ENCODE results near the gene SLC25A26. TPM values are rescaled to one million over a fixed set of nuclear protein-coding genes. Genes with fewer than 3 reads are reported as not detected.
A peak's percentile ranks its signal among the peaks of the same experiment; 100 is the strongest.

SLC25A26 gene
- total RNA-seq, 1 donor from 2014 or later: 18.0 TPM

GRCh38 chr3:66312039-66312438 lies 91.2 kb downstream of the SLC25A26 start:
- peak; percentile 28 for ATAC-seq
- H3K4me3 ChIP-seq: no peak overlapping the region
- no peaks in the 10 kb centered on the region for H3K27me3 ChIP-seq
- intact Hi-C loops (cut with DNase I): no loop called here
- H3K9me3 ChIP-seq: peaks cover 4% of the 10 kb centered on the region
- no peak overlapping the region for H3K27ac ChIP-seq
- H3K4me1 ChIP-seq: no peaks in the 10 kb centered on the region
- TF ChIP-seq, protein P1, sequence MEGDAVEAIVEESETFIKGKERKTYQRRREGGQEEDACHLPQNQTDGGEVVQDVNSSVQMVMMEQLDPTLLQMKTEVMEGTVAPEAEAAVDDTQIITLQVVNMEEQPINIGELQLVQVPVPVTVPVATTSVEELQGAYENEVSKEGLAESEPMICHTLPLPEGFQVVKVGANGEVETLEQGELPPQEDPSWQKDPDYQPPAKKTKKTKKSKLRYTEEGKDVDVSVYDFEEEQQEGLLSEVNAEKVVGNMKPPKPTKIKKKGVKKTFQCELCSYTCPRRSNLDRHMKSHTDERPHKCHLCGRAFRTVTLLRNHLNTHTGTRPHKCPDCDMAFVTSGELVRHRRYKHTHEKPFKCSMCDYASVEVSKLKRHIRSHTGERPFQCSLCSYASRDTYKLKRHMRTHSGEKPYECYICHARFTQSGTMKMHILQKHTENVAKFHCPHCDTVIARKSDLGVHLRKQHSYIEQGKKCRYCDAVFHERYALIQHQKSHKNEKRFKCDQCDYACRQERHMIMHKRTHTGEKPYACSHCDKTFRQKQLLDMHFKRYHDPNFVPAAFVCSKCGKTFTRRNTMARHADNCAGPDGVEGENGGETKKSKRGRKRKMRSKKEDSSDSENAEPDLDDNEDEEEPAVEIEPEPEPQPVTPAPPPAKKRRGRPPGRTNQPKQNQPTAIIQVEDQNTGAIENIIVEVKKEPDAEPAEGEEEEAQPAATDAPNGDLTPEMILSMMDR (IDR thresholded peaks at IDR 0.05): no peak
- DNase-seq: no peak
- no peaks in the 10 kb centered on the region for H3K36me3 ChIP-seq

DNA sequence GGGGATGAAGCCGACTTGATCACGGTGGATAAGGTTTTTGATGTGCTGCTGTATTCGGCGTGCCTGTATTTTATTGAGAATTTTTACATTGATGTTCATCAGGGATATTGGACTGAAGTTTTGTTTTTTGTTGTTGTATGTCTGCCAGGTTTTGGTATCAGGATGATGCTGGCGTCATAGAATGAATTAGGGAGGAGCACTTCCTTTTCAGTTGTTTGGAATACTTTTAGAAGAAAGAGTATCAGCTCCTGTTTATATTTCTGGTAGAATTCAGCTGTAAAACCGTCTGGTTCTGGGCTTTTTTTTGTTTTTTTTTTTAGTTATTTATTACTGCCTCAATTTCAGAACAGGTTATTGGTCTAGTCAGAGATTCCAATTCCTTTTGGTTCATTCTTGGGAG lies 93.7 kb downstream of the SLC25A26 start:
- TF ChIP-seq, protein P1 (IDR thresholded peaks at IDR 0.05): no peak
- no peaks in the 10 kb centered on the region for H3K4me1 ChIP-seq
- H3K4me3 ChIP-seq: no peak overlapping the region
- no peaks in the 10 kb centered on the region for H3K27me3 ChIP-seq
- no peaks in the 10 kb centered on the region for H3K36me3 ChIP-seq
- intact Hi-C loops (cut with DNase I): no loop called here
- ATAC-seq: no peak
- H3K9me3 ChIP-seq: peaks cover 4% of the 10 kb centered on the region
- H3K27ac ChIP-seq: no peak overlapping the region
- DNase-seq: no peak

GRCh38 chr3:66317750-66318376 lies 97.1 kb downstream of the SLC25A26 start:
- no peak for ATAC-seq
- Histone ChIP-seq H3K36me3 (no peaks in the 10 kb centered on the region), H3K9me3 (no peaks in the 10 kb centered on the region), H3K4me3 (no peak overlapping the region), H3K27me3 (no peaks in the 10 kb centered on the region), H3K4me1 (no peaks in the 10 kb centered on the region), H3K27ac (no peak overlapping the region)
- TF ChIP-seq, protein P1 (IDR thresholded peaks at IDR 0.05): no peak
- intact Hi-C loops (cut with DNase I): no loop called here
- DNase-seq: no peak

DNA sequence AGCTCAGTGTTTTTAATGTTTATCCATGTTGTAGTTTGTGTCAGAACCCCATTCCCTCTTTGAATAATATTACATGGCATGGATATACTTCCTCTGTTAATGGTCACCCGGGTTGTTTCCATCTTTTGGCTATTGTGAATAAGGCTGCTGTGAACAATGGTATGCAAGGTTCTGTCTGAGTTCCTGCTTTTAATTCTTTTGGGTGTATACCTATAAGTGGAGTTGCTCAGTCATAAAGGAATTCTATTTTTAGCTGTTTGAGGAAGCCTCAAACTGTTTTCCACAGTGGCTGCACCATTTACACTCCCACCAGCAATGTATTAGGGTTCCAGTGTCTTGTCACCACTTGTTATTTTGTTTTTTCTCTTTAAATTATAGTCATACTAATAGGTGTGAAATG lies 99.6 kb downstream of the SLC25A26 start:
- Histone ChIP-seq H3K36me3 (no peaks in the 10 kb centered on the region), H3K4me3 (no peak overlapping the region), H3K4me1 (no peaks in the 10 kb centered on the region), H3K27ac (no peak overlapping the region), H3K27me3 (no peaks in the 10 kb centered on the region), H3K9me3 (no peaks in the 10 kb centered on the region)
- intact Hi-C loops (cut with DNase I): no loop called here
- no peak for ATAC-seq
- DNase-seq: no peak
- TF ChIP-seq, protein P1 (IDR thresholded peaks at IDR 0.05): no peak

DNA sequence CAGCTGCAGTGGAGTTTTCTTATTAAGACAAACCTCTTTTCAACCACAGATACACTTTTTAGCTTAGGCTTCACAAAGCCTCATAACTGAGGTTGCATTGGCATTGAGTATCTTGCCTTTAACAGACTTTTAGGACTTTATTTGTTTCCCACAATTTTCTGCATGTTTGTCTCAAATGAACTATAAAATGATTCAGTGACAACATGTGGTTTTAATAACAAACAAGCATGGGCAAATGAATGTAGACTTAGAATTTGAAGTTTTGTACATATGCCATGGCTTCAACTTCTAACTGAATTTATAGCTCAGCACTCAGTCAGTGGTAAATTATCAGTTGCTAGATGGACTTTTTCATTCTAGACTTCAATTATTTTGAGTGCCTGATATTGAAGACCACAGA lies 101.6 kb downstream of the SLC25A26 start:
- no peak for ATAC-seq
- Histone ChIP-seq H3K27me3 (no peaks in the 10 kb centered on the region), H3K27ac (no peak overlapping the region), H3K9me3 (no peaks in the 10 kb centered on the region), H3K4me3 (no peak overlapping the region), H3K4me1 (no peaks in the 10 kb centered on the region), H3K36me3 (no peaks in the 10 kb centered on the region)
- TF ChIP-seq, protein P1 (IDR thresholded peaks at IDR 0.05): no peak
- intact Hi-C loops (cut with DNase I): no loop called here
- no peak for DNase-seq

- DNase-seq (no peak), ATAC-seq (no peak)
- no peaks in the 10 kb centered on the region for H3K9me3 ChIP-seq
- no peaks in the 10 kb centered on the region for H3K4me1 ChIP-seq
- no peak overlapping the region for H3K4me3 ChIP-seq
- H3K27ac ChIP-seq: no peak overlapping the region
- no peaks in the 10 kb centered on the region for H3K27me3 ChIP-seq
- H3K36me3 ChIP-seq: no peaks in the 10 kb centered on the region
- TF ChIP-seq, protein P1 (IDR thresholded peaks at IDR 0.05): no peak
- intact Hi-C loops (cut with DNase I): no loop called here
Observed at GRCh38 chr3:66326340-66326739, 105.5 kb downstream of the SLC25A26 start.
